Measurements from ENCODE around the gene PARP15. TPM values are rescaled to one million over a fixed set of nuclear protein-coding genes. Genes with fewer than 3 reads are reported as not detected.

PARP15 gene
- total RNA-seq, 4 donors from 2014 or later: 1.2 to 2.3 (median 1.6) TPM

DNA sequence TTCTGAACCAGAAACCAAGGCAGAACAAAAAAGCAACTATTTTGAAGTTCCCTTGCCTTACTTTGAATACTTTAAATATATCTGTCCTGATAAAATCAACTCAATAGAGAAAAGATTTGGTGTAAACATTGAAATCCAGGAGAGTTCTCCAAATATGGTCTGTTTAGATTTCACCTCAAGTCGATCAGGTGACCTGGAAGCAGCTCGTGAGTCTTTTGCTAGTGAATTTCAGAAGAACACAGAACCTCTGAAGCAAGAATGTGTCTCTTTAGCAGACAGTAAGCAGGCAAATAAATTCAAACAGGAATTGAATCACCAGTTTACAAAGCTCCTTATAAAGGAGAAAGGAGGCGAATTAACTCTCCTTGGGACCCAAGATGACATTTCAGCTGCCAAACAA is 8.7 kb upstream of the PARP15 start:
- Histone ChIP-seq H3K4me3 (replicated peaks in 1 of 3) (no peak overlapping the region), H3K27ac (peak overlapping the region; percentile 66 to 82 (median 82)), H3K4me1 (peaks cover 18 to 43% of the 10 kb centered on the region in 2 donors), H3K36me3 (peaks cover 7 to 9% of the 10 kb centered on the region in 2 donors), H3K9me3 (no peaks in the 10 kb centered on the region), H3K27me3 (no peaks in the 10 kb centered on the region)
- 20 to 46% methylated on average over 3 of the region's 3 CpGs for WGBS, 2 donors
- intact Hi-C loops (cut with DNase I): no loop called here
- TF ChIP-seq, protein P1, sequence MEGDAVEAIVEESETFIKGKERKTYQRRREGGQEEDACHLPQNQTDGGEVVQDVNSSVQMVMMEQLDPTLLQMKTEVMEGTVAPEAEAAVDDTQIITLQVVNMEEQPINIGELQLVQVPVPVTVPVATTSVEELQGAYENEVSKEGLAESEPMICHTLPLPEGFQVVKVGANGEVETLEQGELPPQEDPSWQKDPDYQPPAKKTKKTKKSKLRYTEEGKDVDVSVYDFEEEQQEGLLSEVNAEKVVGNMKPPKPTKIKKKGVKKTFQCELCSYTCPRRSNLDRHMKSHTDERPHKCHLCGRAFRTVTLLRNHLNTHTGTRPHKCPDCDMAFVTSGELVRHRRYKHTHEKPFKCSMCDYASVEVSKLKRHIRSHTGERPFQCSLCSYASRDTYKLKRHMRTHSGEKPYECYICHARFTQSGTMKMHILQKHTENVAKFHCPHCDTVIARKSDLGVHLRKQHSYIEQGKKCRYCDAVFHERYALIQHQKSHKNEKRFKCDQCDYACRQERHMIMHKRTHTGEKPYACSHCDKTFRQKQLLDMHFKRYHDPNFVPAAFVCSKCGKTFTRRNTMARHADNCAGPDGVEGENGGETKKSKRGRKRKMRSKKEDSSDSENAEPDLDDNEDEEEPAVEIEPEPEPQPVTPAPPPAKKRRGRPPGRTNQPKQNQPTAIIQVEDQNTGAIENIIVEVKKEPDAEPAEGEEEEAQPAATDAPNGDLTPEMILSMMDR (IDR thresholded peaks at IDR 0.05): no peak
- peak in 1 of 2 donors; percentile 66 for TF ChIP-seq POLR2A (IDR thresholded peaks at IDR 0.05)
- peak; percentile 44 to 54 for DNase-seq

DNA sequence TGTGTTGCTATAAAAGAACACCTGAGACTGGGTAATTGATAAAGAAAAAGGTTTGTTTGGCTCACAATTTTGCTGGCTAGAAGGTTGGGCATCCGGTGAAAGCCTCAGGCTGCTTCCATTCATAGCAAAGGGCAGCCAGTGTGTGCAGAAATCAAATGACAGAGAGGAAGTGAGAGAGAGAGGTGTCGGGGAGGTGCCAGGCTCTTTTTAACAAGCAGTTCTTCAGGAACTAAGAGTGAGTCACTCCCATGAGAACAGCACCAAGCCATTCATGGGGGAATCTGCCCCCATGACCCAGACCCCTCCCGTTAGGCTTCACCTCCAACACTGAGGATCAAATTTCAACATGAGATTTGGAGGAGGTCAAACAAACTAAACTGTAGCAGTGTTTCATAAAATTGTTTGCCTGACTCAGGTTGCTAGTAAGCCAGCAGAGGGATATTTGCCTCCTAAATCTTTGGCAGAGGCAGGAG is 4.5 kb upstream of the PARP15 start:
- Histone ChIP-seq H3K4me1 (peaks cover 17 to 28% of the 10 kb centered on the region in 2 donors), H3K27ac (no peak overlapping the region), H3K27me3 (no peaks in the 10 kb centered on the region), H3K9me3 (no peaks in the 10 kb centered on the region), H3K36me3 (peaks cover 7 to 9% of the 10 kb centered on the region in 2 donors), H3K4me3 (replicated peaks in 1 of 3) (no peak overlapping the region)
- TF ChIP-seq POLR2A (IDR thresholded peaks at IDR 0.05): no peak
- TF ChIP-seq, protein P1 (IDR thresholded peaks at IDR 0.05): no peak
- DNase-seq: peak in 1 of 2 donors; percentile 15
- intact Hi-C loops (cut with DNase I): no loop called here
- WGBS, 2 donors: 64 to 69% methylated on average over 3 of the region's 3 CpGs

DNA sequence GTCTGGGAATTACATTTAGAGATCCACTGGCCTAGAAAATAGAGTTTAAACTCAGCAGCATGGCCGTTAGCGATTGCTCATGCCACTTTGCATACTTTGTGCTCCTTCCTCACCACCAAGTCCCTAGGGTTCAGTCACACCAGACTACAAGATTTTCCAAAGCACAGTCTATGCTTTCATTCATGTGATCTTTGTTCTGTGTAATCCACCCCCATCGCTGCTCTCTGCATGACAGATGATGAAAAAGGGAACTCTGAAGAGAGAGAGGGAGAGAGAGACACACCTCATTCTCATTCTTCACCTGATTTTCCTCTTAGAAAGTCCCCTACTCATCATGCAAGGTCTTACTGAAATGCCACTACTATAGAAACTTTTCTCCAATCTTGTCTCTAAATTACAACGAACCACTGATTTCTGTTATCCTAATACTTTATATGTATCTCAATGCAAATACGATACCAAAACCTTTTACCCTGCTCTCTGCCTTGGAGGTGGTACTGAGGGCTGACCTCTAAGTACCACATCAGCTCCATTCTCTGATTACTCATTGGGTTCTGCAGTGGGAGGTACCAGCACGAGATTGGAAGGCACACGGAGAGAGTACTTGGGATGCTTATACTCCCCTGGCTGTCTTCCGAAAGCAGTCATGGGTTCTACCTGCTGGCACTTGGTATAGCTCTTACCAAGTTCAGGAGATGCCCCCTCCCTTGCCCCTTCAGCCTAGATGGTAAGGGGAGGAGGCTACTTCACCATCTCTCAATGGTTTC is 1.1 kb upstream of the PARP15 start:
- Histone ChIP-seq H3K36me3 (peaks cover 4 to 6% of the 10 kb centered on the region in 2 donors), H3K27ac (no peak overlapping the region)
- DNase-seq: no peak

DNA sequence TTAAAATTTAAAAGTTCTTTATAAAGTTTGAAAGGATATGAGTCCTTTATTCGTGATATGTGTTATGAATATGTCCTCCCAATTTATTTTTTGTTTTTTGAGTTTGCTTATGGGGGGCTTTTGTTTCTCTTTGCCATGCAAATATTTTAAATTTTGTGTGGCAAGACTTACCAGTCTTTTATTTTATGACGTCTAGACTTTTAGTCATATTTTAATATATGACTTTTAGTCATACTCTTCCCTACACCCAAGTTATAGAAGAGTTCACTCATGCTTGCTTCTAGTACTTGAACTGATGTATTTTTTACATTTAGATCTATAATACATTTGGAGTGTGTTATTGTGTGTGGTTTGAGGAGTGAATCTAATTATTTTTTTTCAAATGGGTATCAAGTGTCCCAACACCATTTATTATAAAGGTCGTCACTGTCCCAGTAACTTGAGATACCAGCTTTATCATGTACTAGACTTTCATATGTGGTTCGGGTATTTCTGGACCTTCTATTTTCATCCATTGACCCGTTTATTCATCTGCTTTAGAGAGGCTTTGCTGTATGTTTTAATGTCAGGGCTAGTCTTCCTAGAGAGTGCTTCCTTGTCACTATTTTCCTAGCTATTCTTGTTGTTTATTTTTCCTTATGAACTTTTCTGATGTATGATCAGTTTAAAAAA is 755 bp downstream of the PARP15 start:
- H3K4me3 ChIP-seq (replicated peaks in 1 of 3): peak overlapping the region in 1 of 3 donors; percentile 38
- DNase-seq: no peak
- no peaks in the 10 kb centered on the region for H3K36me3 ChIP-seq
- H3K9me3 ChIP-seq: no peaks in the 10 kb centered on the region
- TF ChIP-seq POLR2A (IDR thresholded peaks at IDR 0.05): no peak
- TF ChIP-seq, protein P1 (IDR thresholded peaks at IDR 0.05): no peak
- WGBS, 2 donors: 74% methylated on average over 5 of the region's 5 CpGs
- no peaks in the 10 kb centered on the region for H3K27me3 ChIP-seq
- no peak overlapping the region for H3K27ac ChIP-seq
- intact Hi-C loops (cut with DNase I): no loop called here
- peaks cover 0 to 3% of the 10 kb centered on the region in 2 donors for H3K4me1 ChIP-seq

More for the DNA sequence above, 1.1 kb upstream of the PARP15 start:
- no peaks in the 10 kb centered on the region for H3K9me3 ChIP-seq
- WGBS, 2 donors: 78 to 81% methylated on average over 8 of the region's 8 CpGs
- H3K27me3 ChIP-seq: no peaks in the 10 kb centered on the region
- H3K4me3 ChIP-seq (replicated peaks in 1 of 3): no peak overlapping the region
- H3K4me1 ChIP-seq: peaks cover 0 to 8% of the 10 kb centered on the region in 2 donors
- intact Hi-C loops (cut with DNase I): no loop called here
- TF ChIP-seq, protein P1 (IDR thresholded peaks at IDR 0.05): no peak
- TF ChIP-seq POLR2A (IDR thresholded peaks at IDR 0.05): no peak

DNA sequence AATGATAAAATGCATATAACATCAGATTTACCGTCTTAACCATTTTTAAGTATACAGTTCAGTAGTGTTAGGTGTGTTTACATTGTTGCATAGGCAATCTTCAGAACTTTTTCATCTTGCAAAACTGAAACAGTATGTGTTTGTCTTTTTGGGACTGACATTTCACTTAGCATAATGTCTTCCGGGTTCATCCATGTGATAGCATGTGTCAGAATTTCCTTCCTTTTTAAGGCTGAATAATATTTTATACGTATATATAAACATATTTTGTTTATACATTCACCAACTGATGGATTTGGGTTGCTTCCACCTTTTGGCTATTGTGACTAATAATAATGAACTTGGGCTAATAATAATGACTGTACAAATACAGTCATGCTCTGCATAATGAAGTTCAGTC is 3.0 kb downstream of the PARP15 start:
- no peaks in the 10 kb centered on the region for H3K9me3 ChIP-seq
- no peak overlapping the region for H3K4me3 ChIP-seq (replicated peaks in 1 of 3)
- H3K27ac ChIP-seq: no peak overlapping the region
- no peaks in the 10 kb centered on the region for H3K36me3 ChIP-seq
- H3K27me3 ChIP-seq: no peaks in the 10 kb centered on the region
- TF ChIP-seq, protein P1 (IDR thresholded peaks at IDR 0.05): no peak
- TF ChIP-seq POLR2A (IDR thresholded peaks at IDR 0.05): no peak
- 73 to 92% methylated on average over 3 of the region's 3 CpGs for WGBS, 2 donors
- no peaks in the 10 kb centered on the region for H3K4me1 ChIP-seq
- DNase-seq: no peak
- intact Hi-C loops (cut with DNase I): no loop called here
